Neuronal stem cell (in vitro differentiated cells): Measurements from ENCODE around the gene CCDC28B.

Source experiments
- DNase-seq: peaks from one replicate; pipeline ENCODE4 v3.0.0-alpha.2; 2013; ENCODE audit warnings: low spot score
- H2AFZ ChIP-seq: one replicate; pipeline ENCODE4 v1.6.1; 2013; ENCODE audit warnings: mild to moderate bottlenecking, low read length, inconsistent platforms
- H2AK5ac ChIP-seq: 2 replicates; pipeline ENCODE4 v1.6.1; 2013; ENCODE audit warnings: low read depth, mild to moderate bottlenecking, inconsistent platforms, low read length, moderate library complexity, mixed read lengths
- H2BK120ac ChIP-seq: 2 replicates; pipeline ENCODE4 v1.6.1; 2013; ENCODE audit warnings: low read depth, mild to moderate bottlenecking, inconsistent platforms, low read length, moderate library complexity, mixed read lengths
- H2BK12ac ChIP-seq: one replicate; pipeline ENCODE4 v1.6.1; 2013; ENCODE audit warnings: low read length, inconsistent platforms
- H2BK15ac ChIP-seq: 2 replicates; pipeline ENCODE4 v1.6.1; 2013; ENCODE audit warnings: mild to moderate bottlenecking, low read length, inconsistent platforms, mixed read lengths
- H2BK5ac ChIP-seq: one replicate; pipeline ENCODE4 v1.6.1; 2013; ENCODE audit warnings: inconsistent platforms, mild to moderate bottlenecking, low read length, moderate library complexity
- H3K14ac ChIP-seq: one replicate; pipeline ENCODE4 v1.6.1; 2013; ENCODE audit warnings: low read length, inconsistent platforms
- H3K18ac ChIP-seq: 2 replicates; pipeline ENCODE4 v1.6.1; 2013; ENCODE audit warnings: low read length, inconsistent platforms
- H3K23ac ChIP-seq: 2 replicates; pipeline ENCODE4 v1.6.1; 2013; ENCODE audit warnings: low read depth, mild to moderate bottlenecking, mixed read lengths, low read length, inconsistent platforms; ENCODE audit not compliant: poor library complexity
- H3K27ac ChIP-seq: replicated peaks from 3 replicates; pipeline ENCODE4 v1.5.1; 2013; ENCODE audit warnings: low read length, inconsistent platforms
- H3K27me3 ChIP-seq, 3 experiments: 2 replicates each; pipeline ENCODE4 v1.6.1; 2013; ENCODE audit warnings: low read length in 3 of 3, mild to moderate bottlenecking in 2 of 3, inconsistent platforms in 1 of 3, low read depth in 1 of 3, mixed read lengths in 1 of 3, moderate library complexity in 1 of 3; ENCODE audit not compliant: control insufficient read depth in 3 of 3, insufficient read depth in 3 of 3
- H3K36me3 ChIP-seq, 2 donors: replicated peaks in 1 of 2; 2 replicates each; pipeline ENCODE4 v1.6.1; 2013; ENCODE audit warnings: low read length in 2 of 2; ENCODE audit not compliant: control insufficient read depth in 2 of 2, insufficient read depth in 2 of 2
- H3K4ac ChIP-seq: 2 replicates; pipeline ENCODE4 v1.6.1; 2013; ENCODE audit warnings: inconsistent platforms, mild to moderate bottlenecking, low read length, moderate library complexity
- H3K4me1 ChIP-seq, 2 donors: 1 replicate in 1 of 2; 2 replicates in 1 of 2; pipeline ENCODE4 v1.6.1; 2013; ENCODE audit warnings: low read length in 2 of 2, low read depth in 1 of 2; ENCODE audit not compliant: control insufficient read depth in 2 of 2, insufficient read depth in 1 of 2
- H3K4me2 ChIP-seq: one replicate; pipeline ENCODE4 v1.6.1; 2013; ENCODE audit warnings: mild to moderate bottlenecking, low read length, inconsistent platforms; ENCODE audit not compliant: insufficient read depth, poor library complexity, severe bottlenecking
- H3K4me3 ChIP-seq, 2 donors: 2 replicates each; pipeline ENCODE4 v1.5.1; 2013; ENCODE audit warnings: low read length in 2 of 2, mild to moderate bottlenecking in 2 of 2, inconsistent platforms in 1 of 2, moderate library complexity in 1 of 2
- H3K79me1 ChIP-seq: one replicate; pipeline ENCODE4 v1.6.1; 2013; ENCODE audit warnings: low read depth, mild to moderate bottlenecking, inconsistent platforms, low read length, moderate library complexity
- H3K9ac ChIP-seq: one replicate; pipeline ENCODE4 v1.6.1; 2013; ENCODE audit warnings: mild to moderate bottlenecking, low read depth, low read length, inconsistent platforms; ENCODE audit not compliant: poor library complexity
- H3K9me3 ChIP-seq, 2 donors: replicated peaks in 1 of 2; 2 replicates each; pipeline versions ENCODE3 to v1.6.1; 2013; ENCODE audit warnings: low read length in 2 of 2, mild to moderate bottlenecking in 2 of 2, inconsistent platforms in 1 of 2, low read depth in 1 of 2, mixed read lengths in 1 of 2, moderate library complexity in 1 of 2; ENCODE audit not compliant: control insufficient read depth in 2 of 2, insufficient read depth in 1 of 2
- H4K8ac ChIP-seq: one replicate; pipeline ENCODE4 v1.6.1; 2013; ENCODE audit warnings: low read depth, mild to moderate bottlenecking, inconsistent platforms, low read length, moderate library complexity
- H4K91ac ChIP-seq: one replicate; pipeline ENCODE4 v1.6.1; 2013; ENCODE audit warnings: low read length, low read depth, mild to moderate bottlenecking, inconsistent platforms; ENCODE audit not compliant: poor library complexity
- WGBS, 2 donors: extraction: QIAGEN DNeasy Blood & Tissue Kit; methylation state at CpG; one replicate each; pipeline ENCODE4 v1.1.7; 2013; ENCODE audit warnings: missing lambda C conversion rate in 2 of 2, mixed read lengths in 1 of 2; ENCODE audit not compliant: insufficient read length in 2 of 2, insufficient replicate concordance in 1 of 2; ENCODE audit errors: extremely low coverage in 2 of 2; 5-methylcytosine and 5-hydroxymethylcytosine counted together

Gene CCDC28B

DNA sequence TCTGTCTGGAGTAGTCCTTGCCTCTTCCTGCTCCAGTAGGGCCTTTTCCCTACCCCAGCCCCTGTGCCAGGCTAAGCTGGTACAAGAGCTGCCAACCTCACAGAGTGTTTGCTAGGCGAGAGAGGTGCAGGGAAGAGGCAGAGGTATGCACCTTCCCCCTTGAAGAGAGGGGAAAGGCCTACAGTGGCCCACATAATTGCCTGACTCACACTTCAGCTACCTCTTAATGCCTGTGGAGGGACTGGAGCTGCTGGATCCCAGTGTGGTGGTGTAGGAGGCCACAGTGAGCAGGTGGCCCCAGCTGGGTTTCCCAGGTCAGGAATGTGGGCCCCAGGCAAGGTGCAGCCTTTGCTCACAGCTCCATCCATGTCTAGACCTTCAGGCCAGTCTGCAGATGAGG is 3.3 kb upstream of the CCDC28B start:
- Histone ChIP-seq H3K4me3 (no peak overlapping the region), H3K27me3 (no peaks in the 10 kb centered on the region), H2BK5ac (no peak overlapping the region), H3K79me1 (no peaks in the 10 kb centered on the region), H2BK15ac (no peak overlapping the region), H3K9me3 (no peaks in the 10 kb centered on the region), H3K27ac (no peak overlapping the region), H2BK120ac (no peak overlapping the region), H3K4me2 (no peak overlapping the region), H3K14ac (no peak overlapping the region), H4K91ac (no peak overlapping the region), H2AK5ac (no peak overlapping the region), H3K36me3 (peaks cover 49 to 67% of the 10 kb centered on the region in 2 donors), H2BK12ac (no peak overlapping the region), H3K4me1 (peaks cover 20 to 23% of the 10 kb centered on the region in 2 donors), H3K18ac (no peak overlapping the region), H3K23ac (no peak overlapping the region), H4K8ac (no peak overlapping the region), H3K9ac (no peak overlapping the region), H2AFZ (no peak overlapping the region), H3K4ac (no peak overlapping the region)
- WGBS, 2 donors = no CpG with 5 or more reads among the region's 1 CpG
- DNase-seq = no peak

DNA sequence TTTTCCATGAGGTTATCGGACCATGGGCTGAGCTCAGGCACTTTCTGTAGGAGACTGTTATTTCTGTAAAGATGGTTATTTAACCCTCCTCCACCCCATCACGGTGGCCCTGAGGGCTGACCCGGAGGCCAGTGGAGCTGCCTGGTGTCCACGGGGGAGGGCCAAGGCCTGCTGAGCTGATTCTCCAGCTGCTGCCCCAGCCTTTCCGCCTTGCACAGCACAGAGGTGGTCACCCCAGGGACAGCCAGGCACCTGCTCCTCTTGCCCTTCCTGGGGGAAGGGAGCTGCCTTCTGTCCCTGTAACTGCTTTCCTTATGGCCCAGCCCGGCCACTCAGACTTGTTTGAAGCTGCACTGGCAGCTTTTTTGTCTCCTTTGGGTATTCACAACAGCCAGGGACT is 2.6 kb upstream of the CCDC28B start:
- WGBS, 2 donors = no CpG with 5 or more reads among the region's 6 CpGs

DNA sequence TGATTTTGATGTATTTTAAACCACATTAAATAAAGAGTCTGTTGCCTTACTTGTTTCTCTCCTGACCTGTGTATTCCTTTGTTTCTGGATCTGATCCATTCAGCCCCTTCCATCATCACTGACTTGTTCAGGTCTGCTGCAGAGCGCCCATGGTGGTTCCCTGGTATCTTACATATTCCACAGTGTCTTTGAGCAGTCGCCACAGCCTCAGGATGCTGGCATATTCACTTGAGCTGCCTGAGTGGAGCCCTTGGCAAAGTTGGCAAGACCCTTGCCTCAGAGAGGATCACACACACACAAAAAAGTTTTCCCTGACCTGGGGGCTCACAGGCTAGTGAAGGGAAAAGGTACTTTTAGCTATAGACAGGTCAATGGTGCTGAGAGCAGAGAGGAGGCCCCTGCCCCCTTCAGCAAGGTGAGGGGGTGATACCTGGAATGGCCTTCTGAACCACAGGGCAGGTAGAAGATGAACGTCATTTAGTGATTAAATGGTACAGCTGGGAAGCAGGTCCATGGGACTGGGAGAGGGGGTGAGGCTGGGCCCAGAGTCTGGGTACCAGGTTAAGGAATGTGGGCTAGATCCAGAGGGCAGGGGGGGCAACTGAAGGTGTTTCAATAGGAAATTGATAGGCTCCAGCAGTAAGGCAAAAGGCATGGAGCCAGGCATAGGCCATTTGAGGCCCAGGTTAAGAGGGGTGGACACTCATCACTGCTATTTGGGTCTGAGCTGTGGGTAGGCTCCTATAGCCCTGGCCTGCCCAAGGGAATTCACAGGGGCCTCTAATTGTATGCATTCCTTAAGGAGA is 2.0 kb upstream of the CCDC28B start:
- Histone ChIP-seq H3K79me1 (no peaks in the 10 kb centered on the region), H2BK15ac (no peak overlapping the region), H2AFZ (no peak overlapping the region), H2BK12ac (no peak overlapping the region), H3K27me3 (no peaks in the 10 kb centered on the region), H3K14ac (no peak overlapping the region), H2AK5ac (no peak overlapping the region), H3K4ac (no peak overlapping the region), H3K4me1 (peaks cover 20 to 23% of the 10 kb centered on the region in 2 donors), H2BK120ac (no peak overlapping the region), H3K9me3 (no peaks in the 10 kb centered on the region), H4K91ac (no peak overlapping the region), H3K27ac (no peak overlapping the region), H3K18ac (no peak overlapping the region), H3K4me2 (no peak overlapping the region), H3K23ac (no peak overlapping the region), H3K9ac (no peak overlapping the region), H3K4me3 (no peak overlapping the region), H2BK5ac (no peak overlapping the region), H3K36me3 (peaks cover 38 to 54% of the 10 kb centered on the region in 2 donors), H4K8ac (no peak overlapping the region)
- no CpG with 5 or more reads among the region's 3 CpGs for WGBS, 2 donors
- no peak for DNase-seq

More for the DNA sequence above, 2.6 kb upstream of the CCDC28B start:
- Histone ChIP-seq H3K14ac (peak overlapping the region; percentile 57), H2BK120ac (no peak overlapping the region), H2AK5ac (no peak overlapping the region), H2BK15ac (no peak overlapping the region), H3K4me1 (peaks cover 20 to 23% of the 10 kb centered on the region in 2 donors), H3K36me3 (peaks cover 43 to 60% of the 10 kb centered on the region in 2 donors), H2BK5ac (no peak overlapping the region), H4K8ac (no peak overlapping the region), H2AFZ (no peak overlapping the region), H3K18ac (no peak overlapping the region), H3K9ac (no peak overlapping the region), H3K4me2 (no peak overlapping the region), H3K9me3 (no peaks in the 10 kb centered on the region), H2BK12ac (no peak overlapping the region), H3K27me3 (no peaks in the 10 kb centered on the region), H3K4me3 (no peak overlapping the region), H3K79me1 (no peaks in the 10 kb centered on the region), H4K91ac (no peak overlapping the region), H3K23ac (no peak overlapping the region), H3K4ac (no peak overlapping the region), H3K27ac (no peak overlapping the region)
- no peak for DNase-seq

DNA sequence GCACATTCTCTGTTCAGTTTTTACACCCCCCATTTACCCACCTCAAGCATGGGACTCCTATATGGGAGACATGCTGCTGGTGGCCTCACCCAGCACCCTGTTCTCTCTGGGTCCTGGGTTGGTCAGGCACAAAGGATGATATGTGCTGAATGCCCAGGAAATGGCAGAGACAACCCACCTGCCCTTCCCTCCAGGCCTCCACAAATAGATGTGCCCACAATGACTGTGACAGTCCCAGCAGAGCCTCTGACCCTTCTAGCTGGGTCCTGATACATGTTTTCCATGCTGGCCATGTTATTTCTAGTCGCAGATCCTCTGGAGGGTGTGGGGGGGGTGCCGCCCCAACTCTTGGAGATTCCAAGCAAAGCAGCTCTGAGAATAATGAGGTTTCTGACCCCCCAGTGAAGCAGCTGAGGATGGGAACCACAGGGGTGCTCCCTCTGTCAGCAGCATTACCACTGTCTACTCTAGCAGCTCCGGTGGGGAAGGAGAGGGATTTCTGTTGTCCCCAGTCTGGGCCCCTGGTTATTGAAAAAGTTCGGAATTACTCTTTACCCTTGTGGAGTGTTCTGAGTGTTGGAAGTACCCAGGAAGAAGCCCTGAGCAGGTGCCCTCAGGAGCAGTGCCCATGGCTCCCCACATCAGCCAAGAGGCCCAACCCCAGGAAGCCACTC is 1.2 kb upstream of the CCDC28B start:
- Histone ChIP-seq H3K14ac (no peak overlapping the region), H3K4me1 (peaks cover 20 to 23% of the 10 kb centered on the region in 2 donors), H2AK5ac (peak overlapping the region; percentile 80), H3K4ac (no peak overlapping the region), H2AFZ (no peak overlapping the region), H3K27ac (no peak overlapping the region), H2BK12ac (peak overlapping the region; percentile 35), H3K79me1 (no peaks in the 10 kb centered on the region), H3K4me3 (peak overlapping the region in 1 of 2 donors; percentile 56), H3K4me2 (no peak overlapping the region), H3K27me3 (peaks cover 0 to 2% (median 0%) of the 10 kb centered on the region in 3 experiments), H2BK15ac (peak overlapping the region; percentile 69), H3K9me3 (no peaks in the 10 kb centered on the region), H4K91ac (no peak overlapping the region), H4K8ac (peak overlapping the region; percentile 29), H2BK120ac (no peak overlapping the region), H3K9ac (peak overlapping the region; percentile 71), H3K36me3 (peaks cover 32 to 46% of the 10 kb centered on the region in 2 donors), H2BK5ac (no peak overlapping the region), H3K18ac (peak overlapping the region; percentile 50), H3K23ac (no peak overlapping the region)
- DNase-seq = no peak
- WGBS, 2 donors = no CpG with 5 or more reads among the region's 4 CpGs
